Lower leg skin (tissue), 4 donors: ENCODE measurements around the gene MSRB3. TPM values are rescaled to one million over a fixed set of nuclear protein-coding genes. Genes with fewer than 3 reads are reported as not detected.

ENCODE experiments used
- DNase-seq, 2 donors: peaks; one replicate each; pipeline ENCODE4 v3.0.0-alpha.2; 2019; ENCODE audit warnings: low spot score in 2 of 2
- H3K4me3 ChIP-seq: fragments of 200-600 bp; sonication (generic); 2 replicates; pipeline ENCODE4 v1.5.1; 2017; ENCODE audit warnings: mild to moderate bottlenecking, low read depth; ENCODE audit not compliant: poor library complexity, severe bottlenecking
- POLR2A ChIP-seq, 2 donors: fragments of 450-650 bp; IDR thresholded peaks; one replicate each; pipeline ENCODE4 v1.6.1; 2016 to 2017; ENCODE audit warnings: antibody characterized with exemption in 2 of 2, mild to moderate bottlenecking in 1 of 2, moderate library complexity in 1 of 2
- WGBS, 2 donors: methylation state at CpG; one replicate each; pipeline ENCODE4 v1.1.5; 2018; 5-methylcytosine and 5-hydroxymethylcytosine counted together
- intact Hi-C: fragments of 100-400 bp; cut with DNase I; formaldehyde crosslinking; loops from one replicate; pipeline ENCODE4 v1.15.0; 2023; ENCODE audit warnings: low total_unique reads
- total RNA-seq, 4 donors: library from RNA; depleted of rRNA; stranded (reverse); fragments of >200 nt; gene quantifications; one replicate each; pipeline ENCODE4 v1.1.0, GENCODE V29; 2016
- TF ChIP-seq, protein P1 (sequence below), 3 donors: fragments of 450-650 bp; IDR thresholded peaks; one replicate each; pipeline ENCODE4 v1.5.1; 2016; ENCODE audit warnings: antibody characterized with exemption in 3 of 3, mild to moderate bottlenecking in 3 of 3, moderate library complexity in 2 of 3

The MSRB3 gene
- total RNA-seq, 4 donors from 2014 or later: 6.1 to 16.6 (median 7.9) TPM

DNA sequence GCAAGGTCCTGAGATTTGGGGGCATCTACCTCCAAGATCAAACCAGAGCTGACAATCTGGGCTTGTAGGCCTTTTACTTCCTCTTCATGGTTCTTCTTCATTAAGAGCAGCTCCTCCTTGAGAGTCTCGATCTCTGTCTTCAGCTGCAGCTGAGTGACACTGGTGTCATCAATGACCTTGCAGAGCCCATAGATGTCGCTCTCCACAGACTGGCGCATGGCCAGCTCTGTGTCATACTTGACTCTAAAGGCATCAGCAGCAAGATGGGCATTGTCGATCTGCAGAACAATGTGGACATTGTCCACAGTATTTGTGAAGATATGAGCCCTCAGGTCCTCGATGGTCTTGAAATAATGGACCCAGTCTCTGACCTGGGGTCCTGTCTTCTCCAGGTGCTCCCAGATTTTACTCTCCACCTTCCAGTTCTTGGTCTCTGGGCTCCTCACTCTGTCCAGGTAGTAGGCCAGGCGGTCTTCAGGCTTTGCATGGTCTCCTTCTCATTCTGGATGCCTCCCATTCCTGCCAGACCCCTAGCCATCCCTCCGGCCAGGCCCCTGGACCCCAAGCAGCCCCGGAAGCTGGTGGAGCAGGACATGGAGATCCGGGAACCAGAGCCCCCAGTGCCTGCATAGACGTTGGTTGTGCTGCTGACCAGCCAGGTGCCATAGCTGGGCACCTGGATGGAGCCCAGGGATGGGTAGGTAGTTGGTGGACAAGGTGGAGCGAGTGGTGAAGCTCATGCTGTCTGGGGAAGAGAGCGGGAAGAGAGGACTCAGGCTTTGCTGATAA is 141.0 kb downstream of the MSRB3 start:
- DNase-seq: no peak
- 95 to 98% methylated on average over 12 of the region's 12 CpGs for WGBS, 2 donors
- no peak overlapping the region for H3K4me3 ChIP-seq
- intact Hi-C loops: no loop called here
- no peak for TF ChIP-seq POLR2A (IDR thresholded peaks at IDR 0.05)
- TF ChIP-seq, protein P1, sequence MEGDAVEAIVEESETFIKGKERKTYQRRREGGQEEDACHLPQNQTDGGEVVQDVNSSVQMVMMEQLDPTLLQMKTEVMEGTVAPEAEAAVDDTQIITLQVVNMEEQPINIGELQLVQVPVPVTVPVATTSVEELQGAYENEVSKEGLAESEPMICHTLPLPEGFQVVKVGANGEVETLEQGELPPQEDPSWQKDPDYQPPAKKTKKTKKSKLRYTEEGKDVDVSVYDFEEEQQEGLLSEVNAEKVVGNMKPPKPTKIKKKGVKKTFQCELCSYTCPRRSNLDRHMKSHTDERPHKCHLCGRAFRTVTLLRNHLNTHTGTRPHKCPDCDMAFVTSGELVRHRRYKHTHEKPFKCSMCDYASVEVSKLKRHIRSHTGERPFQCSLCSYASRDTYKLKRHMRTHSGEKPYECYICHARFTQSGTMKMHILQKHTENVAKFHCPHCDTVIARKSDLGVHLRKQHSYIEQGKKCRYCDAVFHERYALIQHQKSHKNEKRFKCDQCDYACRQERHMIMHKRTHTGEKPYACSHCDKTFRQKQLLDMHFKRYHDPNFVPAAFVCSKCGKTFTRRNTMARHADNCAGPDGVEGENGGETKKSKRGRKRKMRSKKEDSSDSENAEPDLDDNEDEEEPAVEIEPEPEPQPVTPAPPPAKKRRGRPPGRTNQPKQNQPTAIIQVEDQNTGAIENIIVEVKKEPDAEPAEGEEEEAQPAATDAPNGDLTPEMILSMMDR (IDR thresholded peaks at IDR 0.05): no peak

DNA sequence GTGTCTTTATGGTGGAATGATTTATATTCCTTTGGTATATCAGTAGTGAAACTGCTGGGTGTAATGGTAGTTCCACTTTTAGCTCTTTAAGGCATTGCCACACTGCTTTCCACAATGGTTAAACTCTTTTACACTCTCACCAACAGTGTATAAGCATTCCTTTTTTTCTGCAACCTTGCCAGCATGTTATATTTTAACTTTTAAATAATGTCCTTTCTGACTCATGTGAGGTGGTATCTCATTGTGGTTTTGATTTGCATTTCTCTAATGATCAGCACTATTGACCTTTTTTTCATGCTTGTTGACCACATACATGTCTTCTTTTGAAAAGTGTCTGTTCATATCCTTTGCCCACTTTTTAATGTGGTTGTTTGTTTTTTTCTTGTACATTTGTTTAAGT is 142.5 kb downstream of the MSRB3 start:
- intact Hi-C loops: no loop called here

GRCh38 chr12:65427646-65428045 is 149.2 kb downstream of the MSRB3 start:
- intact Hi-C loops: no loop called here
- DNase-seq: no peak
- 85 to 88% methylated on average over 1 of the region's 1 CpG for WGBS, 2 donors
- no peak for TF ChIP-seq POLR2A (IDR thresholded peaks at IDR 0.05)
- TF ChIP-seq, protein P1 (IDR thresholded peaks at IDR 0.05): no peak
- no peak overlapping the region for H3K4me3 ChIP-seq

More for the DNA sequence above, 142.5 kb downstream of the MSRB3 start:
- no peak overlapping the region for H3K4me3 ChIP-seq
- no peak for TF ChIP-seq POLR2A (IDR thresholded peaks at IDR 0.05)
- TF ChIP-seq, protein P1 (IDR thresholded peaks at IDR 0.05): no peak
- DNase-seq: no peak

- no peak for DNase-seq
- WGBS, 2 donors: 85 to 86% methylated on average over 1 of the region's 1 CpG
- intact Hi-C loops: no loop called here
- TF ChIP-seq POLR2A (IDR thresholded peaks at IDR 0.05): no peak
- TF ChIP-seq, protein P1 (IDR thresholded peaks at IDR 0.05): no peak
- H3K4me3 ChIP-seq: no peak overlapping the region
Measured at GRCh38 chr12:65430006-65430405, 151.5 kb downstream of the MSRB3 start.

- DNase-seq: no peak
- no peak overlapping the region for H3K4me3 ChIP-seq
- WGBS, 2 donors: 67 to 73% methylated on average over 3 of the region's 3 CpGs
- TF ChIP-seq, protein P1 (IDR thresholded peaks at IDR 0.05): no peak
- no peak for TF ChIP-seq POLR2A (IDR thresholded peaks at IDR 0.05)
- intact Hi-C loops: no loop called here
Measured at GRCh38 chr12:65430571-65431306, 152.3 kb downstream of the MSRB3 start.
